ENCODE results near the gene OAS2. TPM values are rescaled to one million over a fixed set of nuclear protein-coding genes. Genes with fewer than 3 reads are reported as not detected.

Gene OAS2
- total and polyA plus RNA-seq, 2 donors (not counting 1 experiment from before 2014, with no cell fraction given) = 31.6 to 59.3 TPM

- Mint-ChIP-seq H3K4me1 (no peaks in the 10 kb centered on the region), H3K27me3 (no peaks in the 10 kb centered on the region), H3K4me3 (no peak overlapping the region), H3K27ac (no peak overlapping the region), H3K9me3 (ENCODE audit: insufficient read depth) (peaks cover 4% of the 10 kb centered on the region)
- POLR2A ChIA-PET = no interaction called here
- H2AFZ ChIP-seq (ENCODE audit: insufficient read depth, low read depth, low read length, poor library complexity, severe bottlenecking) = no peak overlapping the region
- DNase-seq (no peak), ATAC-seq (ENCODE audit: low read depth) (no peak)
- TF ChIP-seq CTCF (IDR thresholded peaks at IDR 0.05) = no peak
- TF ChIP-seq EZH2 (IDR thresholded peaks at IDR 0.05; ENCODE audit: borderline replicate concordance, insufficient read depth, low read depth, low read length, poor library complexity, severe bottlenecking) = no peak
- no peaks in the 10 kb centered on the region for H3K27me3 ChIP-seq (replicated peaks in 1 of 4; ENCODE audit: control extremely low read depth in 1 of 4, control insufficient read depth in 3 of 4, insufficient read depth in 4 of 4, low read length in 3 of 4)
- CTCF ChIA-PET = interaction anchor here (1.0 kb wide), 1 partner anchor 16 kb away, joined by 3 read pairs; no protein-coding TSS in a partner anchor
- H3K36me3 ChIP-seq (replicated peaks in 1 of 2; ENCODE audit: control extremely low read depth in 1 of 2, control insufficient read depth in 1 of 2, extremely low read depth in 1 of 2, insufficient read depth in 2 of 2, low read length in 1 of 2) = peaks cover 0 to 64% of the 10 kb centered on the region in 2 experiments
- H3K4me1 ChIP-seq (ENCODE audit: control insufficient read depth in 2 of 2, insufficient read depth in 2 of 2, low read length in 2 of 2) = no peaks in the 10 kb centered on the region
- WGBS (ENCODE audit: insufficient coverage) = 96% methylated on average over 6 of the region's 6 CpGs
- H4K20me1 ChIP-seq (ENCODE audit: control insufficient read depth, insufficient read depth, low read length, poor library complexity, severe bottlenecking) = no peaks in the 10 kb centered on the region
- intact Hi-C loops (cut with micrococcal nuclease) = no loop called here
- peaks cover 0 to 1% (median 0%) of the 10 kb centered on the region in 3 donors for H3K9me3 ChIP-seq (ENCODE audit: control extremely low read depth in 1 of 3, control insufficient read depth in 2 of 3, insufficient read depth in 1 of 3, low read length in 2 of 3)
- H3K79me2 ChIP-seq (ENCODE audit: control insufficient read depth, insufficient read depth, low read length) = no peaks in the 10 kb centered on the region
- no peak overlapping the region for H3K9ac ChIP-seq (ENCODE audit: low read length)
- no peak overlapping the region for H3K27ac ChIP-seq (ENCODE audit: low read length in 2 of 2)
- H3K4me3 ChIP-seq (ENCODE audit: control extremely low read depth in 1 of 5, extremely low read depth in 1 of 5, insufficient read depth in 1 of 5, low read depth in 2 of 5, low read length in 4 of 5) = no peak overlapping the region
- no peak overlapping the region for H3K4me2 ChIP-seq (replicated peaks; ENCODE audit: low read depth, low read length, poor library complexity, severe bottlenecking)
Observed at GRCh38 chr12:112964067-112964670, 14.2 kb upstream of the OAS2 start.

DNA sequence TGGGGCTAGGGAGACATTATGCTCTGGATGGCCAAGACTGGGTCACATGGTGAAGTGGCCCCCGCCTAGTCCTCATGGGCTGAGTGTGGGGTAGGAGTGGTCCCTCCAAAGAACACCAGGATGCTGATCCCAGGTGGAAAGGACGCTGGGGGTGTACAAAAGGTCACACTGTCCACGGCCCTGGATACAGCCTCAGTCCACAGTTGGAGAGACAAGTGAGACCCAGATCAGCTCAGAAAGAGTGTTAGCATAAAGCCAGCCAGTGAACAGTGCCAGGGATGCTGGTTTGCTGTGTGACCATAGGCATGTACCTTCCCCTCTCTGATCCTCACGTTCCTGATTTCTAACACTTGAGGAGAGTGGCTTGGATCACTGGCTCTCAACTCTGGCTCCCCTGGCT is 13.4 kb upstream of the OAS2 start:
- no peaks in the 10 kb centered on the region for H3K27me3 Mint-ChIP-seq
- Histone ChIP-seq H3K27ac (ENCODE audit: low read length in 2 of 2) (no peak overlapping the region), H3K9ac (ENCODE audit: low read length) (no peak overlapping the region), H3K79me2 (ENCODE audit: control insufficient read depth, insufficient read depth, low read length) (no peaks in the 10 kb centered on the region), H3K4me1 (ENCODE audit: control insufficient read depth in 2 of 2, insufficient read depth in 2 of 2, low read length in 2 of 2) (no peaks in the 10 kb centered on the region), H3K4me2 (replicated peaks; ENCODE audit: low read depth, low read length, poor library complexity, severe bottlenecking) (no peak overlapping the region), H3K9me3 (ENCODE audit: control extremely low read depth in 1 of 3, control insufficient read depth in 2 of 3, insufficient read depth in 1 of 3, low read length in 2 of 3) (no peaks in the 10 kb centered on the region), H3K36me3 (replicated peaks in 1 of 2; ENCODE audit: control extremely low read depth in 1 of 2, control insufficient read depth in 1 of 2, extremely low read depth in 1 of 2, insufficient read depth in 2 of 2, low read length in 1 of 2) (peaks cover 0 to 68% of the 10 kb centered on the region in 2 experiments), H3K27me3 (replicated peaks in 1 of 4; ENCODE audit: control extremely low read depth in 1 of 4, control insufficient read depth in 3 of 4, insufficient read depth in 4 of 4, low read length in 3 of 4) (no peaks in the 10 kb centered on the region), H2AFZ (ENCODE audit: insufficient read depth, low read depth, low read length, poor library complexity, severe bottlenecking) (no peak overlapping the region), H4K20me1 (ENCODE audit: control insufficient read depth, insufficient read depth, low read length, poor library complexity, severe bottlenecking) (no peaks in the 10 kb centered on the region), H3K4me3 (ENCODE audit: control extremely low read depth in 1 of 5, extremely low read depth in 1 of 5, insufficient read depth in 1 of 5, low read depth in 2 of 5, low read length in 4 of 5) (no peak overlapping the region)
- intact Hi-C loops (cut with micrococcal nuclease) = no loop called here
- H3K4me1 Mint-ChIP-seq = no peaks in the 10 kb centered on the region
- TF ChIP-seq CTCF (IDR thresholded peaks at IDR 0.05) = no peak
- TF ChIP-seq EZH2 (IDR thresholded peaks at IDR 0.05; ENCODE audit: borderline replicate concordance, insufficient read depth, low read depth, low read length, poor library complexity, severe bottlenecking) = no peak
- DNase-seq (no peak), ATAC-seq (ENCODE audit: low read depth) (no peak)
- 97% methylated on average over 4 of the region's 4 CpGs for WGBS (ENCODE audit: insufficient coverage)
- H3K9me3 Mint-ChIP-seq (ENCODE audit: insufficient read depth) = peaks cover 4% of the 10 kb centered on the region
- POLR2A ChIA-PET = no interaction called here
- no peak overlapping the region for H3K27ac Mint-ChIP-seq
- CTCF ChIA-PET = no interaction called here
- no peak overlapping the region for H3K4me3 Mint-ChIP-seq
